K562 (cell line): ENCODE measurements around the gene IL1B. TPM values are rescaled to one million over a fixed set of nuclear protein-coding genes. Genes with fewer than 3 reads are reported as not detected.
A peak's percentile ranks its signal among the peaks of the same experiment; 100 is the strongest.

Experiments used
- ARNT ChIP-seq, 2 experiments: fragments of 450-650 bp; IDR thresholded peaks; 2 replicates each; pipeline ENCODE4 v1.6.1; 2016; ENCODE audit warnings: mild to moderate bottlenecking in 1 of 2
- ATF2 ChIP-seq: sonication (generic); formaldehyde crosslinking; IDR thresholded peaks from 2 replicates; pipeline ENCODE4 v1.8.1; 2022; ENCODE audit warnings: missing genetic modification reagents
- BCOR ChIP-seq: fragments of 450-650 bp; IDR thresholded peaks from 2 replicates; pipeline ENCODE4 v1.6.1; 2016
- BRD4 ChIP-seq: fragments of 200-600 bp; sonication (generic); IDR thresholded peaks from 2 replicates; pipeline ENCODE4 v1.6.1; 2017; ENCODE audit warnings: inconsistent platforms
- CEBPZ ChIP-seq: fragments of 150-350 bp; IDR thresholded peaks from 2 replicates; pipeline ENCODE4 v1.6.1; 2014; ENCODE audit warnings: low read depth, mild to moderate bottlenecking, low read length, borderline replicate concordance
- CLOCK ChIP-seq: fragments of 250-450 bp; sonication (Bioruptor Pico); IDR thresholded peaks from 2 replicates; pipeline ENCODE4 v1.4.0; 2020; ENCODE audit warnings: mild to moderate bottlenecking, moderate library complexity, borderline replicate concordance
- ETV1 ChIP-seq: fragments of 450-650 bp; conservative IDR thresholded peaks from 2 replicates; pipeline ENCODE4 v1.6.1; 2016; ENCODE audit warnings: missing genetic modification characterization, control low read depth, low read depth, missing compliant biosample characterization
- HIVEP1 ChIP-seq: fragments of 250-450 bp; sonication (Bioruptor Pico); IDR thresholded peaks from 2 replicates; pipeline ENCODE4 v1.4.0; 2020; ENCODE audit warnings: mild to moderate bottlenecking
- HMG20A ChIP-seq: fragments of 450-650 bp; formaldehyde crosslinking; conservative IDR thresholded peaks from 2 replicates; pipeline ENCODE4 v1.4.0; 2020; ENCODE audit warnings: mild to moderate bottlenecking, mixed read lengths
- MED1 ChIP-seq: sonication (generic); formaldehyde crosslinking; IDR thresholded peaks from 2 replicates; pipeline ENCODE4 v1.8.1; 2023; ENCODE audit warnings: missing genetic modification reagents, borderline replicate concordance
- POLR2H ChIP-seq: IDR thresholded peaks from 2 replicates; pipeline ENCODE4 v1.6.1; 2016; ENCODE audit warnings: missing genetic modification characterization, low read depth, mild to moderate bottlenecking, control low read depth, missing compliant biosample characterization, moderate library complexity
- STAT5B ChIP-seq: fragments of 250-450 bp; sonication (Bioruptor Pico); IDR thresholded peaks from 2 replicates; pipeline ENCODE4 v1.8.0; 2021; ENCODE audit warnings: mild to moderate bottlenecking, inconsistent platforms
- TAF1 ChIP-seq: IDR thresholded peaks from 2 replicates; pipeline ENCODE4 v1.6.1; 2011; ENCODE audit warnings: mild to moderate bottlenecking, low read length, moderate library complexity; ENCODE audit not compliant: insufficient read depth, control insufficient read depth, severe bottlenecking; ENCODE audit errors: extremely low read depth
- TBL1XR1 ChIP-seq, 2 experiments: IDR thresholded peaks; 2 replicates each; pipeline ENCODE4 v1.6.1; 2012; ENCODE audit warnings: improper control_type of control experiment in 2 of 2, low read length in 2 of 2, mild to moderate bottlenecking in 1 of 2
- THAP12 ChIP-seq: fragments of 250-450 bp; sonication (Bioruptor Pico); IDR thresholded peaks from 2 replicates; pipeline ENCODE4 v1.9.0; 2021; ENCODE audit warnings: mild to moderate bottlenecking, inconsistent platforms
- ZNF586 ChIP-seq: fragments of 450-650 bp; formaldehyde crosslinking; conservative IDR thresholded peaks from 2 replicates; pipeline ENCODE4 v1.4.0; 2020; ENCODE audit warnings: mild to moderate bottlenecking, moderate library complexity
- ZSCAN32 ChIP-seq: fragments of 450-650 bp; formaldehyde crosslinking; IDR thresholded peaks from 2 replicates; pipeline ENCODE4 v1.4.0; 2020; ENCODE audit warnings: mild to moderate bottlenecking, moderate library complexity
- polyA plus RNA-seq, 8 experiments: library from polyadenylated mRNA; depleted of rRNA in 4 of 8; stranded (reverse) in 5 of 8; unstranded in 3 of 8; fragments of >200 nt; fragmentation: Nextera tagmentation in 2 of 8; fragmentation: Illumina TruSeq in 1 of 8; extraction: Ambion mirVana in 2 of 8; extraction: Trizol in 1 of 8; gene quantifications; 2 replicates each; pipeline versions ENCODE4 v1.2.1 to v1.2.3, GENCODE V29; 2011 to 2014; ENCODE audit warnings: inconsistent platforms in 1 of 8, missing spikeins in 1 of 8
- total RNA-seq, 7 experiments: library from RNA; depleted of rRNA in 6 of 7; stranded (reverse); fragments of >200 nt in 6 of 7; fragmentation: Illumina TruSeq in 2 of 7; extraction: Trizol in 2 of 7; gene quantifications; 2 replicates each; pipeline versions ENCODE4 v1.2.1 to v1.2.3, GENCODE V29; 2011 to 2021; ENCODE audit warnings: low replicate concordance in 1 of 7

The IL1B gene
- total and polyA plus RNA-seq, 9 of the 15 experiments (the other 6 are each of a cell fraction or from before 2014, with no cell fraction given) = 0.29 TPM; not detected in 8

- TF ChIP-seq POLR2H (tag) = no peak
- no peak for TF ChIP-seq ARNT (IDR thresholded peaks at IDR 0.05)
- TF ChIP-seq CLOCK = no peak
- 0 out of 2 replicates have a peak, but pooled peaks have one; percentile 24 for TF ChIP-seq ETV1
- no peak for TF ChIP-seq ZNF586 (CRISPR knock-in tag)
- TF ChIP-seq ZSCAN32 (CRISPR knock-in tag) = no peak
- no peak for TF ChIP-seq HMG20A (CRISPR knock-in tag)
- TF ChIP-seq BRD4 = peak; percentile 56; the same call in 1 of the 2 replicates
- no peak for TF ChIP-seq STAT5B (CRISPR knock-in tag)
- no peak for TF ChIP-seq TAF1
- TF ChIP-seq TBL1XR1 (IDR thresholded peaks at IDR 0.05; ENCODE audit: low read length in 2 of 2) = no peak
- TF ChIP-seq THAP12 (CRISPR knock-in tag) = no peak
- no peak for TF ChIP-seq HIVEP1
- no peak for TF ChIP-seq MED1 (CRISPR knock-in tag)
- TF ChIP-seq ATF2 (CRISPR knock-in tag) = no peak
- TF ChIP-seq CEBPZ = no peak
- TF ChIP-seq BCOR = no peak
These were observed 43.1 kb downstream of the IL1B start (continued) for GRCh38 chr2:112793449-112793978.
